SJCRH30 (cell line): ENCODE results near the gene CUL4A. TPM values are rescaled to one million over a fixed set of nuclear protein-coding genes. Genes with fewer than 3 reads are reported as not detected.

ENCODE experiments used
- DNase-seq, 2 experiments: peaks; one replicate each; pipeline ENCODE4 v3.0.0-alpha.2; 2015 to 2020
- H3K27ac ChIP-seq: fragments of 250-450 bp; sonication (Bioruptor Pico); 2 replicates; pipeline ENCODE4 v1.5.1; 2020; ENCODE audit warnings: mild to moderate bottlenecking, moderate library complexity
- H3K27me3 ChIP-seq: fragments of 250-450 bp; sonication (Bioruptor Pico); 2 replicates; pipeline ENCODE4 v1.5.1; 2020; ENCODE audit warnings: mild to moderate bottlenecking, moderate library complexity
- H3K36me3 ChIP-seq: fragments of 250-450 bp; sonication (Bioruptor Pico); 2 replicates; pipeline ENCODE4 v1.5.1; 2020; ENCODE audit warnings: mild to moderate bottlenecking, moderate library complexity
- H3K4me1 ChIP-seq: fragments of 250-450 bp; sonication (Bioruptor Pico); 2 replicates; pipeline ENCODE4 v1.5.1; 2020; ENCODE audit warnings: mild to moderate bottlenecking, moderate library complexity
- H3K4me3 ChIP-seq: fragments of 250-450 bp; sonication (Bioruptor Pico); 2 replicates; pipeline ENCODE4 v1.5.1; 2020; ENCODE audit warnings: mild to moderate bottlenecking, moderate library complexity
- H3K9me3 ChIP-seq: fragments of 250-450 bp; sonication (Bioruptor Pico); replicated peaks from 2 replicates; pipeline ENCODE4 v1.5.1; 2020; ENCODE audit warnings: mild to moderate bottlenecking, moderate library complexity
- total RNA-seq: library from RNA; depleted of rRNA; stranded (reverse); fragments of >200 nt; shearing (Covaris generic); gene quantifications from 2 replicates; pipeline ENCODE4 v1.2.3, GENCODE V29; 2014

The CUL4A gene
- total RNA-seq, 1 experiment from 2014 or later, result 67.4 TPM

GRCh38 chr13:113187883-113188665, 21.3 kb upstream of the CUL4A start:
- DNase-seq, result peak in 1 of 2 experiments; percentile 17
- peaks cover 29% of the 10 kb centered on the region for H3K36me3 ChIP-seq
- peak overlapping the region; percentile 49 for H3K27ac ChIP-seq
- no peak overlapping the region for H3K4me3 ChIP-seq
- peaks cover 23% of the 10 kb centered on the region for H3K4me1 ChIP-seq
- no peaks in the 10 kb centered on the region for H3K9me3 ChIP-seq
- no peaks in the 10 kb centered on the region for H3K27me3 ChIP-seq

- no peaks in the 10 kb centered on the region for H3K27me3 ChIP-seq
- H3K36me3 ChIP-seq, result peaks cover 21% of the 10 kb centered on the region
- H3K4me1 ChIP-seq, result peaks cover 22% of the 10 kb centered on the region
- no peak for DNase-seq
- no peaks in the 10 kb centered on the region for H3K9me3 ChIP-seq
- no peak overlapping the region for H3K4me3 ChIP-seq
- no peak overlapping the region for H3K27ac ChIP-seq
These were observed 19.2 kb upstream of the CUL4A start for GRCh38 chr13:113190181-113190580.

- H3K4me1 ChIP-seq, result peaks cover 10% of the 10 kb centered on the region
- DNase-seq, result no peak
- H3K27me3 ChIP-seq, result no peaks in the 10 kb centered on the region
- H3K36me3 ChIP-seq, result peaks cover 37% of the 10 kb centered on the region
- H3K9me3 ChIP-seq, result no peaks in the 10 kb centered on the region
- no peak overlapping the region for H3K4me3 ChIP-seq
- H3K27ac ChIP-seq, result no peak overlapping the region
These were observed 17.1 kb upstream of the CUL4A start for GRCh38 chr13:113192279-113192678.

GRCh38 chr13:113192902-113193301, 16.5 kb upstream of the CUL4A start:
- DNase-seq, result no peak
- Histone ChIP-seq H3K27me3 (no peaks in the 10 kb centered on the region), H3K4me1 (peaks cover 4% of the 10 kb centered on the region), H3K4me3 (no peak overlapping the region), H3K27ac (no peak overlapping the region), H3K9me3 (no peaks in the 10 kb centered on the region), H3K36me3 (peaks cover 41% of the 10 kb centered on the region)

- Histone ChIP-seq H3K4me3 (no peak overlapping the region), H3K9me3 (no peaks in the 10 kb centered on the region), H3K27ac (no peak overlapping the region), H3K36me3 (peaks cover 50% of the 10 kb centered on the region), H3K27me3 (no peaks in the 10 kb centered on the region), H3K4me1 (no peaks in the 10 kb centered on the region)
- no peak for DNase-seq
These were observed 14.1 kb upstream of the CUL4A start for GRCh38 chr13:113195360-113195759.

GRCh38 chr13:113196970-113197737, 12.3 kb upstream of the CUL4A start:
- Histone ChIP-seq H3K27me3 (no peaks in the 10 kb centered on the region), H3K36me3 (peaks cover 47% of the 10 kb centered on the region), H3K9me3 (no peaks in the 10 kb centered on the region), H3K4me1 (no peaks in the 10 kb centered on the region), H3K4me3 (no peak overlapping the region), H3K27ac (no peak overlapping the region)
- no peak for DNase-seq

- Histone ChIP-seq H3K4me3 (no peak overlapping the region), H3K36me3 (peaks cover 22% of the 10 kb centered on the region), H3K27me3 (no peaks in the 10 kb centered on the region), H3K4me1 (no peaks in the 10 kb centered on the region), H3K9me3 (no peaks in the 10 kb centered on the region), H3K27ac (no peak overlapping the region)
- DNase-seq, result no peak
These were observed 7.6 kb upstream of the CUL4A start for GRCh38 chr13:113201815-113202214.

- Histone ChIP-seq H3K4me3 (no peak overlapping the region), H3K27ac (no peak overlapping the region), H3K9me3 (no peaks in the 10 kb centered on the region), H3K36me3 (peaks cover 16% of the 10 kb centered on the region; the same call in 1 of the 2 replicates), H3K4me1 (peaks cover 7% of the 10 kb centered on the region; the same call in 1 of the 2 replicates), H3K27me3 (no peaks in the 10 kb centered on the region)
- DNase-seq, result no peak
These were observed 6.5 kb upstream of the CUL4A start for GRCh38 chr13:113202912-113203311.

GRCh38 chr13:113203507-113204377, 5.7 kb upstream of the CUL4A start:
- peaks cover 7% of the 10 kb centered on the region; the same call in 1 of the 2 replicates for H3K4me1 ChIP-seq
- no peak overlapping the region for H3K4me3 ChIP-seq
- no peaks in the 10 kb centered on the region for H3K9me3 ChIP-seq
- no peak for DNase-seq
- H3K27ac ChIP-seq, result no peak overlapping the region
- H3K27me3 ChIP-seq, result no peaks in the 10 kb centered on the region
- H3K36me3 ChIP-seq, result peaks cover 14% of the 10 kb centered on the region; the same call in 1 of the 2 replicates

- Histone ChIP-seq H3K36me3 (0 out of 2 replicates have a peak, but pooled peaks cover 9% of the 10 kb centered on the region), H3K9me3 (no peaks in the 10 kb centered on the region), H3K27me3 (no peaks in the 10 kb centered on the region), H3K4me3 (no peak overlapping the region), H3K4me1 (peaks cover 7% of the 10 kb centered on the region; the same call in 1 of the 2 replicates), H3K27ac (no peak overlapping the region)
- DNase-seq, result no peak
These were observed 5.1 kb upstream of the CUL4A start for GRCh38 chr13:113204378-113204734.

- H3K4me1 ChIP-seq, result peaks cover 7% of the 10 kb centered on the region; the same call in 1 of the 2 replicates
- 0 out of 2 replicates have a peak, but pooled peaks cover 2% of the 10 kb centered on the region for H3K36me3 ChIP-seq
- no peak for DNase-seq
- no peaks in the 10 kb centered on the region for H3K27me3 ChIP-seq
- H3K9me3 ChIP-seq, result no peaks in the 10 kb centered on the region
- H3K4me3 ChIP-seq, result no peak overlapping the region
- no peak overlapping the region for H3K27ac ChIP-seq
These were observed 3.9 kb upstream of the CUL4A start for GRCh38 chr13:113205428-113205931.

GRCh38 chr13:113207460-113207859, 2.0 kb upstream of the CUL4A start:
- Histone ChIP-seq H3K9me3 (no peaks in the 10 kb centered on the region), H3K4me3 (peak overlapping the region; percentile 91), H3K4me1 (peaks cover 7% of the 10 kb centered on the region; the same call in 1 of the 2 replicates), H3K36me3 (peaks cover 8% of the 10 kb centered on the region), H3K27me3 (no peaks in the 10 kb centered on the region), H3K27ac (no peak overlapping the region; the same call in 1 of the 2 replicates)
- no peak for DNase-seq

GRCh38 chr13:113207890-113208420, 1.5 kb upstream of the CUL4A start:
- Histone ChIP-seq H3K36me3 (peaks cover 8% of the 10 kb centered on the region), H3K27ac (peak overlapping the region; percentile 94), H3K27me3 (no peaks in the 10 kb centered on the region), H3K4me1 (peaks cover 7% of the 10 kb centered on the region; the same call in 1 of the 2 replicates), H3K9me3 (no peaks in the 10 kb centered on the region), H3K4me3 (peak overlapping the region; percentile 91)
- DNase-seq, result peak; percentile 35 to 54
